PC-9 (cell line): ENCODE data around the gene HDHD5.

ENCODE experiments used
- EZH2 ChIP-seq: fragments of 200-600 bp; sonication (generic); IDR thresholded peaks from 2 replicates; pipeline ENCODE4 v1.8.0; 2017; ENCODE audit warnings: antibody characterized with exemption, low read depth
- TF ChIP-seq, protein P1 (sequence below): fragments of 200-600 bp; sonication (generic); conservative IDR thresholded peaks from 2 replicates; pipeline ENCODE4 v1.6.1; 2017; ENCODE audit warnings: mixed run types, antibody characterized with exemption, mild to moderate bottlenecking, moderate library complexity

- TF ChIP-seq, protein P1, sequence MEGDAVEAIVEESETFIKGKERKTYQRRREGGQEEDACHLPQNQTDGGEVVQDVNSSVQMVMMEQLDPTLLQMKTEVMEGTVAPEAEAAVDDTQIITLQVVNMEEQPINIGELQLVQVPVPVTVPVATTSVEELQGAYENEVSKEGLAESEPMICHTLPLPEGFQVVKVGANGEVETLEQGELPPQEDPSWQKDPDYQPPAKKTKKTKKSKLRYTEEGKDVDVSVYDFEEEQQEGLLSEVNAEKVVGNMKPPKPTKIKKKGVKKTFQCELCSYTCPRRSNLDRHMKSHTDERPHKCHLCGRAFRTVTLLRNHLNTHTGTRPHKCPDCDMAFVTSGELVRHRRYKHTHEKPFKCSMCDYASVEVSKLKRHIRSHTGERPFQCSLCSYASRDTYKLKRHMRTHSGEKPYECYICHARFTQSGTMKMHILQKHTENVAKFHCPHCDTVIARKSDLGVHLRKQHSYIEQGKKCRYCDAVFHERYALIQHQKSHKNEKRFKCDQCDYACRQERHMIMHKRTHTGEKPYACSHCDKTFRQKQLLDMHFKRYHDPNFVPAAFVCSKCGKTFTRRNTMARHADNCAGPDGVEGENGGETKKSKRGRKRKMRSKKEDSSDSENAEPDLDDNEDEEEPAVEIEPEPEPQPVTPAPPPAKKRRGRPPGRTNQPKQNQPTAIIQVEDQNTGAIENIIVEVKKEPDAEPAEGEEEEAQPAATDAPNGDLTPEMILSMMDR, result no peak
- no peak for TF ChIP-seq EZH2
Measured at GRCh38 chr22:17098379-17098819, 60.7 kb downstream of the HDHD5 start.
